ENCODE results near the gene AP2A2.

Gene AP2A2

DNA sequence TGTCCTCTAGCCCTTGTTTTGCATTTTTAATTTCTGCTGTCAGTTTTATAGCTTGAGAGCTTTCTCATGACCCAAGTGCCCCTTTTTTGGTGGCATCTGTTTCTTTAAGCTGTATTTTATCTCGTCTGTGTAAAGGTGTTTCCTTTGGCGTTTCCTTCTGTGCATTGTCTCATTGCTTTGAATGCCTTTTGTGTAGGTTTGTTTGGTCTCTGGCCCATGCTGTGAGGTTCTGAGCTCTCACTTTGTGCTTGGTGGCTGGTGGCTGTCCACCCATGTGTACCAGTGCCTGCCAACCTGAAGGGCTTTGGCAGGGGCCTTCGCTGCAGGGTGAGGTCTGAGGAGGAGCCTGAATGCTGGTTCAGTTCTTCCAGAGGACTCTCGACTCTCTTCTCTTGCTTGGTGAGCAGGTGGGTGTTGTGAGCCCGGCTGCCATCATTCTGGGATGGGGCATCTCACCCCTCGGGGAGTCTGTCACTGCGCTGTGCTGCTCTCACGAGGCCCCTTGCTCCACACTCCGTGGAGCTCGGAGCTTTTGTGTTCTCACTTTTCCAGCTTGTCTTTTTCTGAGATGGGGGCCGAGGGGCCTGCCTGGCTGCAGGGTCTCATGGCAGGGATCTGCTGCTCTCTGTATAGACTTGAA is 14.9 kb downstream of the AP2A2 start:
- no peak overlapping the region for H3K27ac ChIP-seq
- no peak for TF ChIP-seq CTCF (conservative IDR thresholded peaks at IDR 0.05; ENCODE audit: low read depth)
- DNase-seq (ENCODE audit: low spot score) = no peak
- CTCF ChIA-PET = no interaction called here
- POLR2A ChIA-PET (ENCODE audit: low non-redundant PET) = no interaction called here

- ChIA-PET POLR2A (ENCODE audit: low non-redundant PET) (no interaction called here), CTCF (interaction anchor here (0.9 kb wide), 1 partner anchor 15 kb away, joined by 4 read pairs; no protein-coding TSS in a partner anchor)
- H3K27ac ChIP-seq = peak overlapping the region; percentile 65
- DNase-seq (ENCODE audit: low spot score) = no peak
- no peak for TF ChIP-seq CTCF (conservative IDR thresholded peaks at IDR 0.05; ENCODE audit: low read depth)
Measured at GRCh38 chr11:942823-943222, 17.2 kb downstream of the AP2A2 start.

DNA sequence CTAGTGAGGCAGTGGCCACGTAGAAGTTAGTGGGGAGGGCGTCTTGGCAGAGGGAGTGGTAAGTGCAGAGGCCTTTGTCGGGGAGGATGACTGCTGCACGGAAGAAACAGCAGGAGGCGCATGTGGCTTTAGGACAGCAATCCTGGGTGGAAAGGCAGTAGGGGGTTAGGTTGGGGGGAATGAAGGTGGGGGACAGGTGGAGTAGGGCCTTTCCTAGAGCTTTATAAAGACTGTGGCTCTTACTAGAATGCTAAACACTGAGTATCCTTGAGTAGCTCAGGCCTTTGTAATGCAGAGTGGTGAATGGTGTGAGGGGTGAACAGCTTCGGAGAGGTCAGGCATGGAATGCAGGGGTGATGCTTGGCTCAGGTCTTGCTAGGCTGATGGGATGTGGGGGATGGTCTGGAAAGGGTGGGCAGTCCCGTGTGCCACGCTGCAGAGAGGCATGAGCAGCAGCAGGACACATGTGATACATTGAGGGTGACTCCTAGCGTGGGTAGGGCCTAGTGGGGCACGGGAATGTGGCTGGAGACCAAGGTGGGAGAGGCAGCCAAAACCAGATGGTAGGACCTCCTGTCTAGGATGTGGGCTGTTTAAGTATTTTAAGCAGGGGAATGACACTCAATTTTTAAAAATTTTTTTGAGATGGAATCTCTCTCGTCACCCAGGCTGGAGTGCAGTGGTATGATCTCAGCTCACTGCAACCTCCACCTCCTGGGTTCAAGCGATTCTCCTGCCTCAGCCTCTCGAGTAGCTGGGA is 19.2 kb downstream of the AP2A2 start:
- ChIA-PET CTCF (interaction anchor here (1.4 kb wide), 1 partner anchor 107 kb away, joined by 5 read pairs; no protein-coding TSS in a partner anchor), POLR2A (ENCODE audit: low non-redundant PET) (no interaction called here)
- H3K27ac ChIP-seq = peak overlapping the region; percentile 6; the same call in 1 of the 2 replicates
- DNase-seq (ENCODE audit: low spot score) = no peak
- TF ChIP-seq CTCF (conservative IDR thresholded peaks at IDR 0.05; ENCODE audit: low read depth) = no peak

- no peak overlapping the region for H3K27ac ChIP-seq
- POLR2A ChIA-PET (ENCODE audit: low non-redundant PET) = no interaction called here
- DNase-seq (ENCODE audit: low spot score) = no peak
- CTCF ChIA-PET = interaction anchor here (0.5 to 1.4 kb wide), 2 partner anchors 86 to 106 kb away, joined by 3 to 5 read pairs; no protein-coding TSS in a partner anchor
- TF ChIP-seq CTCF (conservative IDR thresholded peaks at IDR 0.05; ENCODE audit: low read depth) = no peak
Measured at GRCh38 chr11:945986-946385, 20.3 kb downstream of the AP2A2 start.

DNA sequence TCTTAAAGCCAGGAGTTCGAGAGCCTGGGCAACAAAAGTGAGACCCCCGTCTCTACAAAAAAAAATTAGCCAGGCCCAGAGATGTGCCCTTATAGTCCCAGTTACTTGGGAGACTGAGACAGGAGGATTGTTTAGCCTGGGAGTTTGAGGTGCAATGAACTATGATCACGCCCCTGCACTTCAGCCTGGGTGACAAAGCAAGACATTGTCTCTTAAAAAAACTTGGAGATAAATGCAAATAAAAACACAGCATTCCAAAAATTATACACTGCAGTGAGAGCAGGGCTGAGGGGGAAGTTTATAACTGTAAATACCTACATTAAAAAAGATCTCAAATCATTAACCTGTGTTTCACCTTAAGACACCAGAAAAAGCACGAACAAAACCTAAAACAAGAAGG is 22.1 kb downstream of the AP2A2 start:
- DNase-seq (ENCODE audit: low spot score) = no peak
- ChIA-PET CTCF (no interaction called here), POLR2A (ENCODE audit: low non-redundant PET) (no interaction called here)
- no peak overlapping the region for H3K27ac ChIP-seq
- no peak for TF ChIP-seq CTCF (conservative IDR thresholded peaks at IDR 0.05; ENCODE audit: low read depth)

GRCh38 chr11:951507-951906 is 25.8 kb downstream of the AP2A2 start:
- ChIA-PET POLR2A (ENCODE audit: low non-redundant PET) (no interaction called here), CTCF (no interaction called here)
- no peak for DNase-seq (ENCODE audit: low spot score)
- no peak for TF ChIP-seq CTCF (conservative IDR thresholded peaks at IDR 0.05; ENCODE audit: low read depth)
- no peak overlapping the region for H3K27ac ChIP-seq

Data from RWPE1 (cell line).